CMK (cell line): Measurements from ENCODE around the gene MEG3.

Experiments used
- DNase-seq: peaks from one replicate; pipeline ENCODE4 v3.0.0-alpha.2; 2010; ENCODE audit warnings: low read depth

Gene MEG3

GRCh38 chr14:100849115-100849781 lies 23.3 kb downstream of the MEG3 start:
- no peak for DNase-seq

GRCh38 chr14:100850841-100851585 lies 25.1 kb downstream of the MEG3 start:
- no peak for DNase-seq

DNA sequence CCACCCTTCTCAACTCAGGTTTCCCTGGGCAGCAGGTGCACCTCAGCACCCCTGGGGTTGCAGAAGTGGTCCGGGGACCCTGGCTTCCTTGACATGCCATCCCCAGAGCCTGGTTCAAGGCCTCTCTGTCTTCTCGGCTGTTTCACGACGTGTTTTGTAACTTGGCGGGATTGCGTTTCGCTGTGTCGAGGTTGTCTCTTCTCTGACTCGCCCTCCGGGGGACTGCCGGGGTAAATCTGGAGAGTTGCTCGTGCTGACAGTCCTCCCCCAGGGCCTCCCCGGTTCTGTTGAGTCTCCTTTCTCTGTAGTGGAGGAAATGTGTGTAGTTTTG lies 25.6 kb downstream of the MEG3 start:
- no peak for DNase-seq

- no peak for DNase-seq
Observed at GRCh38 chr14:100851946-100852620, 26.2 kb downstream of the MEG3 start.

DNA sequence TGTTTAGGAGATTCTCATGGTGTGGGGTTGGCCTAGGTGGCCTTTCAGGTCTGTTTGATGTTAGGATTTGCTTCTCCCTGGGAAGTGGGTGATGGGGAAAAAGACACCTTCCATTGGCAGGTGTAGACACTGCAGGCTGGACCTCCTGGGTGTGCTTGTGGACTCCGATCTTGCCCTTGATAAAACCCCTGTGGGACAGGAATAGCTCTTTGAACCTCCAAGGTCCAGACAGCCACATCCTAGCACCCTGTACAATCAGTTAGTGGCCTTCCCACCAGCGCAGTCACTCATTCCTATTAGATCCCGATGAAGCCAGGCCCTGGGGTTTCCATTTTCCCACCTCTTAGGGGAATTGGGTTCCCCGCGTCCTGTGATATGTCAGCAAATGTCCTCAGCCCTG lies 28.5 kb downstream of the MEG3 start:
- no peak for DNase-seq

GRCh38 chr14:100855256-100855930 lies 29.5 kb downstream of the MEG3 start:
- DNase-seq = no peak

GRCh38 chr14:100856056-100856950 lies 30.4 kb downstream of the MEG3 start:
- DNase-seq = no peak

- DNase-seq = no peak
Observed at GRCh38 chr14:100857233-100857922, 31.5 kb downstream of the MEG3 start.

DNA sequence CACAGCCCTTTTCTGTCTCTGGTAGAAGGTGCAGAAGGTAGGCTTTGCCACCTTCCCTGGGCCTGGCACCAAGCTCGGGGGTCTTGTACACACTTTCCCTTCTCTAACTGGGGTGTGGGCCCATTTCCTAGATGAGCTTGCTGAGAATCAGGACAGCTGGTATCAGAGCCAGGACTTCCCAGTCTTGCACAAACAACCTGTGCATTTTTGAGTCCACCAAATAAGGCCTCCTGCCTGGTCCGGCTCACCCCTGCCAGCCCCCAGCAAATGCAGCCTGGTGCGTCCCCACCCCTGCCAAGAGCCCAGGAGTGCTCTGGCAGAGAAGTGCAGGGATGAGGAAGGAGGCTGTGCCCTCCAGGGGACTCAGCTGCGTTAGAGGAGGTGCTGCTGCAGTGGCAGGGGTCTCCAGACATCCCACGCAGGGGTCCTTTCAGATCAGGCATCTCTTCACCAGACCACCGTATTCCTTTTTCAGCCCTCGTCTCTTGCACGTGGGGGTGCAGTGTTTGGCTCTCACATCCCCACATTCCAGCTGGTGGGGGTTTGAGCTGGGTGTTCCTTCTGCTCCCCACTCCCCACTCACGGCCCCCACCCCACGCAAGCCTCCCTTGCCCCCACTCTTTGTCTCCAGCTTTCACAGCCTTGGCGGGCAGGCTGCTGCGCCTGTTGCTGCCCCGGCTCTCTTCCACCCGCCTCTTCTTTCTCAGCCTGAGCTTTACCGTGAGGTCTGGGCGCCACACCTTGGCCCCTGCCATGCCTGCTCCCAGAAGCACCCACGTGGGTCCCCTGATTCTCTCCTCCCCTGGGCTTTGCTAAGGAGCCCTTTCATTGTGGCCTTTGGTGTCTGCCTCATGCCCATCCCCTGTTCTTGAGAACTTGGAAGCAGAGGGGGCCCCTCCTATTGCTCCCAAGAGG lies 32.3 kb downstream of the MEG3 start:
- no peak for DNase-seq

DNA sequence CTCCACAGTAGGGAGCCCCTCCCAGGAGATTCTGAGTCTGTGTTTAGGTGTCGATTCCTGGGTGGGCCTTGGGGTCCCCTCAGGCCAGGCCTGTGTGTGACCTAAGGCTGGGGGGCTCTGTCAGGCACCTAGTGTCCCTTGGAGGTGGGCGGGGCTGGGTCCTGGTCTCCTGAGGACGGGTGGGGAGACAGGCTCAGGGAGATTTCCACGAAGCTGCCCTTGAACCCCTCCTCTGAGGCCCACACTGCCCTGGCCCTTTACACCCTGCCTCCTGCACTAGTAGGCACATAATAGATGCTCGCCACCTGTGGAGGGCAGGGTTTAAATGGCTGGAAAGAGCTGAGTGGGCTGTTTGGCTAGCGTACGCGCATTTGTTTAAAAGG lies 32.9 kb downstream of the MEG3 start:
- no peak for DNase-seq

DNA sequence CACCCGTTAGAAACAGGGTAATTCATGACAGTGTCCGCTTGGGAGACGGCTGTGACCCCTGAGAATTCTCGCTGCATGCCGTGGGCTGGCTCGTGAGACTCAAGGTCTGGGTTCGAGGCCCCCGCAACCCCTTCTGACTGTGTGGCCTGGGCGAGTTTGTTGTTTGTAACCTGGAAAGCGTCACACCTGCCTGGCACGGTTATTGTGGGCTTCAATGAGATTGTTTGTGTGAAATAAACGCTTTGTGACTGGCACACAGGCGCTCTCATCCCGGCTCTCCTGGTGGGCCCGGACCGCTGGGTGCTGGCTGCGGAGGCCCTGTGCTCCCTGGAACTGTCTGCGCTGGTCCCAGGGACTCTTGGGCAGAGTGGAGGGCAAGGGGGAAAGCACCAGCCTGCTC lies 33.9 kb downstream of the MEG3 start:
- DNase-seq = no peak

DNA sequence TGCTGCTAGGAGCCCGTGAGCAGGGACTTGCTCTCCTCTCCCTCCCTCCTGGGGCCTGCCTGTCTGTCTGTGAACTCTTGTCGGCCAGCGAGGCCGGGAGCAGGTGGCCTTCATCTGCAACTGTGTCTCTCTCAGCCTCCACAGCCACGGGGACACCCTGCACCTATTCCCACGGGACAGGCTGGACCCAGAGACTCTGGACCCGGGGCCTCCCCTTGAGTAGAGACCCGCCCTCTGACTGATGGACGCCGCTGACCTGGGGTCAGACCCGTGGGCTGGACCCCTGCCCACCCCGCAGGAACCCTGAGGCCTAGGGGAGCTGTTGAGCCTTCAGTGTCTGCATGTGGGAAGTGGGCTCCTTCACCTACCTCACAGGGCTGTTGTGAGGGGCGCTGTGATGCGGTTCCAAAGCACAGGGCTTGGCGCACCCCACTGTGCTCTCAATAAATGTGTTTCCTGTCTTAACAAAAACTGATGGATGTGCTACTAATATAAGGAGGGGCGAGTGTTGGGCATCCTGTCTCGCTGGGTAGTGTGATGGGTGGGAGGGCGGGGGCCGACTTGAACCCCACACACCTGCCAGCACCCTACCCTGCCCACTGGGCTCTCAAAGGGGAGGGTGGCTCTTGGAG lies 34.8 kb downstream of the MEG3 start:
- no peak for DNase-seq

DNA sequence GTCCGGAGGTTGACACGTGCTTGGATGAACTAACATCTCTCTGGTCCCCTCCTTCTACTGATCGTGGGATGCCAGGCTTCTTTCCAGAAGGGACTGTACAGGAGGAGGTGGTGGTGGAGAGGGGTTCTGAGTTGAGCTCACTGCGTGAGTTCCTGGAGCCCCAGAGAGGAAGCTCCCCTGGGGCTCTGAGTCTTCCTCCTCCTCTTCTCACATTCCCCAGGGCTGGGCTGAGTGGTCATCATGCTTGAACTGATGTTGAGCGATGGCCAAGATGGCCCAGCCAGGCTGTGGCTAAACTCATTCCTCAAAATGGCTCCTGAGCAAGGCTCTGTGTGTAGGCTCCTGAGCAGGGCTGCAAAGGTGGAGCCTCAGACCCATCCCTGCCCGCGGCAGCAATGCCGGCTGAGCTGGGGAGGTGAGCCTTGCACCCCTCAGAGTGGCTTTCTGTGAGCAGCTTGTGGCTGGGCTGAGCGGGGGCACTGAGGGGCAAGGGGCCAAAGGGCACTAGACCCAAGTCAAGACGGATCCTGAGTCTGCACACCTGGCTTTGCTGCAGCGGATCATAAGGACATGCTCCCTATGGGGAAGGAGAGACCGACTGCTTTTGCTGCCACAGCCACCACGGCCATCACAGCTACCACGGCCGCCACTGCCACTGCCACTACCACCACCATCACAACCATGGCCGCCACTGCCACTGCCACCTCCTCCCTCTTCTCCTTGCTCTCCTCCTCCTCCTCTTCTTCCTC lies 35.4 kb downstream of the MEG3 start:
- no peak for DNase-seq

DNA sequence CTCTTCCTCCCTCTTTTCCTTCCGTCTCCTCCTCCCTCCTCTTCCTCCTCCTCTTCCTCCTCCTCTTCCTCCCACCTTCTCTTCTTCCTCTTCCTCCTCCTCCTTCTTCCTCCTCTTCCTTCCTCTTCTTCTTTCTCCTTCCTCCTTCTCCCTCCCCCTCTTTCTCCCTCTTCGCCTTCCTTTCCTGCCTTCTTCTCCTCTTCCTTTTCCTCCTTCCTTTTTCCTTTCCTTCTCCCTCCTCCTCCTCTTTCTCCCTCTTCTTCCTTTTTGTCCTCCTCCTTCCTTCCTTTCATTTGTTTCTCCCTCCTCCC lies 36.0 kb downstream of the MEG3 start:
- no peak for DNase-seq

- no peak for DNase-seq
Observed at GRCh38 chr14:100862277-100862676, 36.4 kb downstream of the MEG3 start.

DNA sequence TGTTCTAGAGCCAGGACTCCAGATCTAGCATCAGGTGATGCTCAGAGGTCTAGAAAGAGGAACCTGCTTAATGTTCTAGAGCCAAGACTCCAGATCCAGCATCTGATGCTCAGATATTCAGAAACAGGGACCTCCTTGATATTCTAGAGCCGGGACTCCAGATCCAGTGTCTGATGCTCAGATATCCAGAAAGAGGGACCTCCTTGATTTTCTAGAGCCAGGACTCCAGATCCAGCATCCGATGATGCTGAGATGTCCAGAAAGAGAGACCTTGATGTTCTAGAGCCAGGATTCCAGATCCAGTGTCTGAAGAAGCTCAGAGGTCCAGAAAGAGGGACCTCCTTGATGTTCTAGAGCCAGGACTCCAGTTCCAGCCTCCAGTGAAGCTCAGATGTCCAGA lies 36.9 kb downstream of the MEG3 start:
- DNase-seq = no peak

DNA sequence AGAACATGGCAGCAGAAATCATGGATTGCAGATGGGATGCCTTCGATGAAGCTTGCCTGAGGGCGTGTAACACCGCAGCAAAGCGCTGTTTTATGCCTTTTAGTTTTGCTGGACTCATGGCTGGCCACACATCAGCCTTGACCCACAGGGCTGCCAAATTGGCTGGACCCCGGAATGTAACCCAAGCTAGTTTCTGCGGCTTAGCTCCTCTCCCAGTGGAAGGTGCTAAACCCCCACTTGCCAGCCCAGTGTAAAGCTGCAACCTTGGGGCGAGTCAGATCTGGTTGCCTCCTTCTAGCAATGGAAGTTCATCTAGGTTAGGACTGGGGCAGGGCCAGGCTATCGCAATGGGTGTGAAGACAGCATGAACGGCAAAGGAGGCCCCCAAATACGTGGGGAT lies 38.3 kb downstream of the MEG3 start:
- DNase-seq = no peak

DNA sequence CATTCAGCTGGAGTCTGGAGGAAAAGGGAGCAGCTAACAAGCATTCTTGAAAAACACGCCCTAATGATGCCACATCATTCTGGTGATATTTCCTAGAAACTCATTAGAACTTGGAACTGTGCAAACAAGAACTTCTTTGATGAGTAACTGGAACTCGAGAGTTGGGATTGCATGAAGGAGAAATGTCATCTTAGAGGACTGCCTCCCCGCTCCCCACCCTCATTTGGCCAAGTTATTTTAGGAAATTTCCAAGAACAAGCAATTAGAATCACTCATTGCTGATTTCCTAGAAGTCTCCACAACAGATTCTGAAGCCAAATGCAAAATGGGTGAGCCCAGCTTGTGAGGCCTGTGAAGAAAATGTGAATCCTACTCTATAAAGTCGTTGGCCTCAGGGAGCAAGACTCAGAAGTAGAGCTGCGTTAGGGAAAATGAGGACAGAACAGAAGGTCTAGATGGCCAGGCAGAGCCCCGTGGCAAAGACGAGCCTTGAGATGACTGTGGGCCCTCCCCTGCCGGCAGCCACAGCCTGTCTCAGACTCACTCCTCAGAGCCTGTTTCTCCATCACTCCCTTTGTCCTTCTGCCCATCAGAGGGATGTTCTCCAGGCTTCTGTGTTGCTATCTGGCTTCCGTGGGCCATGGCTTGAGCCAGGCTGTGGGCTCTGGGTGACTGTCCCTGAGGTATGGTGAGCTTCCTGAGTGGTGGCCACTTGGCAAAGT lies 39.2 kb downstream of the MEG3 start:
- DNase-seq = no peak
